ENCODE data around the gene CACNG4. TPM values are rescaled to one million over a fixed set of nuclear protein-coding genes. Genes with fewer than 3 reads are reported as not detected.
A peak's percentile ranks its signal among the peaks of the same experiment; 100 is the strongest.

CACNG4 gene
- polyA plus RNA-seq (2011; rRNA removed) (0.21 and 0.25 TPM in 2 replicates), polyA minus RNA-seq (2011; rRNA and poly(A)+ RNA removed) (0.13 and 0.18 TPM in 2 replicates)

DNA sequence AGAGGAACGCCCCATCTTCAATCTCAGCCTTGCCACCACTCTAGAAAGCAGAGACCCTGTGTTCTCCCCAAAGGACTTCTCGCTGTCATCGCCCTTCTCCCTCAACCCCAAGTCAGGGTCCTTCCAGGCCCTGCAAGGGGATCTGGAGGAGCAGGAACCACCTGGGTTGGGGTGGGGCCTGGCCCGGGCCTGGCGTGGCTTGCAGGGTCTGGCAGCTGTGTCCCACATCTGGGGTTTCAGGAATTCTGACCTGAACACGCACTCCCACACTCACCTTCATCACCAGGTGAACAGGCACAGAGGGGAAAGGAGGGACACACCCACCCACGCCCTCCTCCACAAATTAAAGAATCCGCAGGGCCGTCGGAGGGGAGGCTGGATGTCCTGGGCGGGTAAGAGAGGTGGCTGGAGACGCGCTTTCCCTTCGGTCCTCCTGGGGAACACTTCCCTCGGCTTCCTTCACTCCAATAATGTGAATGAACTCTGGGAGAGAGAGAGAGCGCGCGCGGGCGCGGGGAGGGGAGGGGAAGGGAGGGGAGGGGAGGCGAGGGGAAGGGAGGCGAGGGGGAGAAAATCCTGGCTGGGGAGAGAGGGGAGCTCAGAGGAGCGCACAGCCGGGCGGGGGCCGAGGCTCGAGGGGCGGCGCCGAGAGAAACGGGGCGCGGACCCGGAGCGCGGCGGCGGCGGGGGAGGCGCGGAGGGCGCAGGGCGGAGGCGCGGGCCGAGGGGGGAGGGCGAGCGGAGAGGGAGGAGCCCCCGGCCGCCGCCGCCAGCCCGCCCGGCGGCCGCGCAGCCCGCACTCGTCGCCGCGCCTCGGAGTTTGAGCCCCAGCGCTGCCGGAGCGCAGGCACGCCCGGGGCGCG, at the start of gene CACNG4:
TSS of gene CACNG4 (plus strand) at position 799 of the 863 bp plus-strand sequence. CDS start 205 bp downstream, outside the sequence.
- POLR2A ChIA-PET, result no interaction called here
- CTCF ChIA-PET, result no interaction called here
- peaks cover 68% of the 10 kb centered on the region for H3K27me3 ChIP-seq (ENCODE audit: control insufficient read depth, insufficient read depth, low read length)
- no peak within 1 kb of the TSS for H3K27ac ChIP-seq (ENCODE audit: low read depth, low read length)
- DNase-seq (ENCODE audit: low read depth, low spot score), result no peak
- TF ChIP-seq, protein P1, sequence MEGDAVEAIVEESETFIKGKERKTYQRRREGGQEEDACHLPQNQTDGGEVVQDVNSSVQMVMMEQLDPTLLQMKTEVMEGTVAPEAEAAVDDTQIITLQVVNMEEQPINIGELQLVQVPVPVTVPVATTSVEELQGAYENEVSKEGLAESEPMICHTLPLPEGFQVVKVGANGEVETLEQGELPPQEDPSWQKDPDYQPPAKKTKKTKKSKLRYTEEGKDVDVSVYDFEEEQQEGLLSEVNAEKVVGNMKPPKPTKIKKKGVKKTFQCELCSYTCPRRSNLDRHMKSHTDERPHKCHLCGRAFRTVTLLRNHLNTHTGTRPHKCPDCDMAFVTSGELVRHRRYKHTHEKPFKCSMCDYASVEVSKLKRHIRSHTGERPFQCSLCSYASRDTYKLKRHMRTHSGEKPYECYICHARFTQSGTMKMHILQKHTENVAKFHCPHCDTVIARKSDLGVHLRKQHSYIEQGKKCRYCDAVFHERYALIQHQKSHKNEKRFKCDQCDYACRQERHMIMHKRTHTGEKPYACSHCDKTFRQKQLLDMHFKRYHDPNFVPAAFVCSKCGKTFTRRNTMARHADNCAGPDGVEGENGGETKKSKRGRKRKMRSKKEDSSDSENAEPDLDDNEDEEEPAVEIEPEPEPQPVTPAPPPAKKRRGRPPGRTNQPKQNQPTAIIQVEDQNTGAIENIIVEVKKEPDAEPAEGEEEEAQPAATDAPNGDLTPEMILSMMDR (IDR thresholded peaks at IDR 0.05; ENCODE audit: low read depth, low read length), result no peak
- peak within 1 kb of the TSS; percentile 51 for H3K4me3 ChIP-seq (ENCODE audit: low read depth, low read length)
- no peaks in the 10 kb centered on the region; the same call in 1 of the 2 replicates for H3K9me3 ChIP-seq (ENCODE audit: control insufficient read depth, insufficient read depth, low read length)

DNA sequence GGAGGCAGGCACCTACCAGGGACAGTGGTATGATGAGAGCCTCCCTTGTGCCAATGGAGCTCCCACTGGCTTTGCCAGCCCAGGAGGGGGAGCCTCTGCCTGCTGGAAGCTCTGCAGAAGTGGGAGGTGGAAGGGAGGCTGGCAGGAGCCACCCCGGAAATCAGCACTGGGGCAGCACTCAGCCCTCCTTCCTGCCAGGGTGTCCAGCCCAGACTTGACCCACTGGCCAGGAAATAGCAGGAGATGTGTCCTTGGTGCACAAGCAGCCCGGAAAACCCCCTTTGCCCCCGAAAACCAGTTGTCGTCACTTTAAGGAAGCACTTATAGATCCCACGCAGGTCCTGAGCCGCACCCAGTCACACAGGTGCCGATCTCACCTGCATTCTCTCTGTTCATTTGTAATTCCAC, 49.3 kb upstream of the CACNG4 start:
- Histone ChIP-seq H3K4me3 (ENCODE audit: low read depth, low read length) (no peak overlapping the region), H3K27ac (ENCODE audit: low read depth, low read length) (no peak overlapping the region), H3K9me3 (ENCODE audit: control insufficient read depth, insufficient read depth, low read length) (no peaks in the 10 kb centered on the region; the same call in 1 of the 2 replicates), H3K27me3 (ENCODE audit: control insufficient read depth, insufficient read depth, low read length) (peaks cover 39% of the 10 kb centered on the region)
- CTCF ChIA-PET, result interaction anchor here (2.2 kb wide), 1 partner anchor 243 kb away, joined by 12 read pairs; no protein-coding TSS in a partner anchor
- no peak for DNase-seq (ENCODE audit: low read depth, low spot score)
- TF ChIP-seq, protein P1 (IDR thresholded peaks at IDR 0.05; ENCODE audit: low read depth, low read length), result peak; percentile 41
- POLR2A ChIA-PET, result no interaction called here

DNA sequence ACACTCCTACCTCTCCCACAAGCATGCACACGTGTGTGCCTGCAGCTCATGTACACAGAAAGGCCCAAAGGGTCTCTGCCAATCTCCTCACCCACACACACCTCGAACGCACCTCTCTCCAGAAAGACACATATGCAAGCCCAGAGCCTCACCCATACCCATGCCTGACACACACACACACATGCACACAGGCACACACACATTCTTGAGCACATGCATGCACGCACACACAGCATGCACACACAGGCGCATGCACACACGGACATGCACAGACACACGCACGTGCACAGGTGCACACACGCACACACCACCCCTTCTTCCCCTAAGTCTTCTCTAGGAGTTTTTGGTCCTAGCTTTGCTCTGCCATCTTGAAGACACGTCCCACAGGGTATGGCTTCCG, 48.7 kb upstream of the CACNG4 start:
- peaks cover 35% of the 10 kb centered on the region for H3K27me3 ChIP-seq (ENCODE audit: control insufficient read depth, insufficient read depth, low read length)
- no peaks in the 10 kb centered on the region; the same call in 1 of the 2 replicates for H3K9me3 ChIP-seq (ENCODE audit: control insufficient read depth, insufficient read depth, low read length)
- H3K27ac ChIP-seq (ENCODE audit: low read depth, low read length), result no peak overlapping the region
- TF ChIP-seq, protein P1 (IDR thresholded peaks at IDR 0.05; ENCODE audit: low read depth, low read length), result no peak
- ChIA-PET POLR2A (no interaction called here), CTCF (interaction anchor here (2.2 kb wide), 1 partner anchor 242 kb away, joined by 12 read pairs; no protein-coding TSS in a partner anchor)
- H3K4me3 ChIP-seq (ENCODE audit: low read depth, low read length), result no peak overlapping the region
- DNase-seq (ENCODE audit: low read depth, low spot score), result no peak

DNA sequence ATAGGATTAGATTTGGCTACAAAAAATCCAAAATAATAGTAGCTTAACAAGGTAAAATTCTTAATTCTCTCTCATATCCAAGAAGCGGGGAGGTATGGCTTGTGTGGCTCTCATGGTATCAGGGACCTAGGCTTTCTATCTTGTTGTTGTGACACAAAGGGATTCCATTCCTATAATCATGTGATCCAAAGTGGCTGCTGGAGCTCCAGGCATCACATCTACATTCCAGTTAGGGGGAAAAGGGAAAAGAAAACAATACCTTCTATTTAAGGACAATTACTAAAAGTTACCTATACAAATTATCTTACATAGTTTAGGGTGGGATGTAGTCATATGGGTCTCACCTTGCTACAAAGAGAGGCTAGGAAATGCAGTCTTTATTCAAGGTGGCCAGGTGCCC, 47.6 kb upstream of the CACNG4 start:
- Histone ChIP-seq H3K9me3 (ENCODE audit: control insufficient read depth, insufficient read depth, low read length) (peaks cover 2% of the 10 kb centered on the region; the same call in 1 of the 2 replicates), H3K27me3 (ENCODE audit: control insufficient read depth, insufficient read depth, low read length) (peaks cover 33% of the 10 kb centered on the region), H3K4me3 (ENCODE audit: low read depth, low read length) (no peak overlapping the region), H3K27ac (ENCODE audit: low read depth, low read length) (no peak overlapping the region)
- DNase-seq (ENCODE audit: low read depth, low spot score), result no peak
- TF ChIP-seq, protein P1 (IDR thresholded peaks at IDR 0.05; ENCODE audit: low read depth, low read length), result no peak
- POLR2A ChIA-PET, result no interaction called here
- CTCF ChIA-PET, result no interaction called here

DNA sequence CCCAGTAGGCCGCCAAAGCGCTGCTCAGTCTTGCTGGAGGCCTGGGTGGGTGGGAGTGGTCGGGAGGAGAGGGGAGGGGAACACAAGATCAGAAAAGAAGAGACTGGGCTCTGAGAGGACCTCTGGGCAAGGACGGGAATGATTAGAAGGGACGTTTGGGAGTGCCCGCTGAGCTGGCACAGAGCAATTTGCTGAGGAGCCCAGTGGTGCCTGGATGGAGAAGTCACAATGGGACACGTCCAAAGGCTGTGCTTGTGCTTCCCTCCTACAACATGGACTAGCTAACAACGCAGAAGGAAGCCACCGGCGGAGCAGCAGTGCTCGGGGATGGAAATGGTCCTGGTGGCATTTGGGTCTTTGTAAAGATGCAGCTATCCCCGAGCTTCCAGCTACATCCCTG, 45.6 kb upstream of the CACNG4 start:
- TF ChIP-seq, protein P1 (IDR thresholded peaks at IDR 0.05; ENCODE audit: low read depth, low read length), result no peak
- H3K27me3 ChIP-seq (ENCODE audit: control insufficient read depth, insufficient read depth, low read length), result peaks cover 32% of the 10 kb centered on the region
- ChIA-PET POLR2A (no interaction called here), CTCF (interaction anchor here (0.6 kb wide), 1 partner anchor 719 kb away, joined by 3 read pairs; no protein-coding TSS in a partner anchor)
- no peak for DNase-seq (ENCODE audit: low read depth, low spot score)
- peaks cover 2% of the 10 kb centered on the region; the same call in 1 of the 2 replicates for H3K9me3 ChIP-seq (ENCODE audit: control insufficient read depth, insufficient read depth, low read length)
- H3K4me3 ChIP-seq (ENCODE audit: low read depth, low read length), result no peak overlapping the region
- no peak overlapping the region for H3K27ac ChIP-seq (ENCODE audit: low read depth, low read length)
